Lower leg skin (tissue), 4 donors: ENCODE results near the gene MDM2. TPM values are rescaled to one million over a fixed set of nuclear protein-coding genes. Genes with fewer than 3 reads are reported as not detected.
"Not testable (repeated sequence)": the region's sequence is repeated elsewhere in the genome, so short reads cannot be mapped to it uniquely, and the experiment has no call there.

Experiments
- DNase-seq, 2 donors: peaks; one replicate each; pipeline ENCODE4 v3.0.0-alpha.2; 2019; ENCODE audit warnings: low spot score in 2 of 2
- H3K4me3 ChIP-seq: fragments of 200-600 bp; sonication (generic); 2 replicates; pipeline ENCODE4 v1.5.1; 2017; ENCODE audit warnings: mild to moderate bottlenecking, low read depth; ENCODE audit not compliant: poor library complexity, severe bottlenecking
- CTCF ChIP-seq, 3 donors: fragments of 450-650 bp; IDR thresholded peaks; one replicate each; pipeline ENCODE4 v1.5.1; 2016; ENCODE audit warnings: antibody characterized with exemption in 3 of 3, mild to moderate bottlenecking in 3 of 3, moderate library complexity in 2 of 3
- POLR2A ChIP-seq, 2 donors: fragments of 450-650 bp; IDR thresholded peaks; one replicate each; pipeline ENCODE4 v1.6.1; 2016 to 2017; ENCODE audit warnings: antibody characterized with exemption in 2 of 2, mild to moderate bottlenecking in 1 of 2, moderate library complexity in 1 of 2
- WGBS, 2 donors: methylation state at CpG; one replicate each; pipeline ENCODE4 v1.1.5; 2018; 5-methylcytosine and 5-hydroxymethylcytosine counted together
- intact Hi-C: fragments of 100-400 bp; cut with DNase I; formaldehyde crosslinking; loops from one replicate; pipeline ENCODE4 v1.15.0; 2023; ENCODE audit warnings: low total_unique reads
- total RNA-seq, 4 donors: library from RNA; depleted of rRNA; stranded (reverse); fragments of >200 nt; gene quantifications; one replicate each; pipeline ENCODE4 v1.1.0, GENCODE V29; 2016

The MDM2 gene
- total RNA-seq, 4 donors from 2014 or later = 50.0 to 73.4 (median 60.3) TPM

DNA sequence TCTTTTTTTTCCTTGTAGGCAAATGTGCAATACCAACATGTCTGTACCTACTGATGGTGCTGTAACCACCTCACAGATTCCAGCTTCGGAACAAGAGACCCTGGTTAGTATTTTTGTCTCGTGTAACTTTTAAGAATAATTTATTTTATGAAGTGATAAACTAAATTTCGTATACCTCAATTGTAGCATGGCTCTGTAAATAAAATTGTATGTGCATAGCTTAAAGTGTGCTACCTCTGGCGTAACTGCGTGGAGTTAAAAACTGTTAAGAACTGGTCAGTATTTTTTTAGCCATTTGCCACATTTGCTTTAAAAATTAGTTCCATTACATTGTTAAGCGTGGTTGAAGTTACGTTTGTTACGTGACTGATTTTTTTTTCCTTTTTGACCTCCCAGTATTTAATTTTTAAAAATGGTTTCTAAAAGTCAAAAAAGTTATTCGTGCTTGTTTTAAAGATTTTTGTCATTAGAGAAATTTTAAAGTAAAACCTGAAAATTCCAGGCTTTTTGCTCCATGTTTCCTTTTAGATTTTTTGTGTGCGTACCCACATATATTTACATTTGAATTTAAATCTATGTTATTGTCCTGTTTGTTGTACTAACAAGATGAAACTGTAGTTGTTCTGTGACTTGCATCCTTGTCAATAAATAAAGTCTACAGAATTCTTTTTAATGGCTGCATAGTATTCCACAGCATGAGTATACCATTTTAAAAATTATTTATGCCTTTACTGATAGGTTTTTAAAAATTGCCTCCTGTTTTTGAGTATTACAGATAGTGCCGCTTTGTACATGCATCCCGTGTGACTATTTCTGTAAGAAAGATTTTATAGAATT is 1.4 kb downstream of the MDM2 start:
- 79 to 84% methylated on average over 12 of the region's 12 CpGs for WGBS, 2 donors
- intact Hi-C loops = no loop called here
- H3K4me3 ChIP-seq = peak overlapping the region; percentile 90
- TF ChIP-seq CTCF (IDR thresholded peaks at IDR 0.05) (no peak), POLR2A (IDR thresholded peaks at IDR 0.05) (no peak)
- DNase-seq = no peak

DNA sequence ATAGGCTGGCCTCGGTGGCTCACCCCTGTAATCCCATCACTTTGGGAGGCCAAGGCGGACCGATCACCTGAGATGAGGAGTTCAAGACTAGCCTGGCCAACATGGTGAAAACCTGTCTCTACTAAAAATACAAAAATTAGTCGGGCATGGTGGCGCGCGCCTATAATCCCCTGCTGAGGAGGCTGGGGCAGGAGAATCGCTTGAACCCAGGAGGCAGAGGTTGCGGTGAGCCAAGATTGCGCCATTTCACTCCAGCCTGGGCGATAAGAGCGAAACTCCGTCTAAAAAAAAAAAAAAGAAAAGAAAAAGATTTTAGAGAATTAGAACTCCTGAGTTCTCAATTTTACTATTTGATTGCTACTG is 2.0 kb downstream of the MDM2 start:
- intact Hi-C loops, H3K4me3 ChIP-seq: not testable (repeated sequence)
- peak in 1 of 2 donors; percentile 69 for DNase-seq
- 96 to 97% methylated on average over 13 of the region's 13 CpGs for WGBS, 2 donors

DNA sequence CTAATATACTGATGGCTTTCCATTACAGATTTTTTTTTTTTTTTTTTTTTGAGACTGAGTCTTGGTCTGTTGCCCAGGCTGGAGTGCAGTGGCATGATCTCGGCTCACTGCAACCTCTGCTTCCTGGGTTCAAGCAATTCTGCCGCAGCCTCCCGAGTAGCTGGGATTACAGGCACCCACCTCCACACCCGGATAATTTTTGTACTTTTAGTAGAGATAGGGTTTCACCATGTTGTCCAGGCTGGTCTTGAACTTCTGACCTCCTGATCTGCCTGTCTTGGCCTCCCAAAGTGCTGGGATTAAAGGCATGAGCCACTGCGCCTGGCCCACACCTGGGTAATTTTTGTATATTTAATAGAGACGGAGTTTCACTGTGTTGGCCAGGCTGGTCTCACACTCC is 3.6 kb downstream of the MDM2 start:
- intact Hi-C loops, H3K4me3 ChIP-seq: not testable (repeated sequence)
- 70 to 83% methylated on average over 6 of the region's 6 CpGs for WGBS, 2 donors
- DNase-seq = peak in 1 of 2 donors; percentile 45

DNA sequence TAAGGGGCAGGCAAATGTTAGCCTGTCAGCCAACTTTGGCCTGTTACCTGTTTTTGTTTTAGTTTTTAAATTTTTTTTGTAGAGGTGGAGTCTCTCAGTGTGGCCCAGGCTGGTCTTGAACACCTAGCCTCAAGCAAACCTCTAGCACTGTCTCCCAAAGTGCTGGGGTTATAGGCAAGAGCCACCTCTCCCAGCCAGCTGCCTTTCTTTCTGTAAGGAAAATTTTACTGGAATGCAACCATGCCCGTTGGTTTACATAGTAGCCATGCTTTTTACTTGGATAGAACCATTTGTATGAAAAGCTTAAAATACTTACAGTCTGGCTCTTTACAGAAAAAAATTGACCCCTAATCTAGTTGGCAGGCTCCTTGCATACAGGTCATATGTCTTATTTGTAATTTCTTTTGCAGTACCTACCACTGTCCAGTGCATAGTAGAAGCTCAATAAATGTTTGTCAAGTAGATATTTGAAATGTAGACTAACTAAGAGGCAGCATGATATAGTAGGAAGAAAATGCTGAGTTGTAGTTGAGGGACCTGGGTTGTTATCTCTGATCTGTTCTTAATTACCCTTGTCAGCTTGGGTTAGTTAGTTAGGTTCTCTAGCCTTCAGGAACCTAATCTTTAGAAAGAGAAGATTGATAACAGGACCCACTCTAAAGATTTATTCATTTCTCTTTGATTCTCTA is 4.7 kb downstream of the MDM2 start:
- intact Hi-C loops = no loop called here
- no peak for DNase-seq
- TF ChIP-seq CTCF (IDR thresholded peaks at IDR 0.05) (no peak), POLR2A (IDR thresholded peaks at IDR 0.05) (no peak)
- 50 to 64% methylated on average over 1 of the region's 1 CpG for WGBS, 2 donors
- H3K4me3 ChIP-seq = no peak overlapping the region

DNA sequence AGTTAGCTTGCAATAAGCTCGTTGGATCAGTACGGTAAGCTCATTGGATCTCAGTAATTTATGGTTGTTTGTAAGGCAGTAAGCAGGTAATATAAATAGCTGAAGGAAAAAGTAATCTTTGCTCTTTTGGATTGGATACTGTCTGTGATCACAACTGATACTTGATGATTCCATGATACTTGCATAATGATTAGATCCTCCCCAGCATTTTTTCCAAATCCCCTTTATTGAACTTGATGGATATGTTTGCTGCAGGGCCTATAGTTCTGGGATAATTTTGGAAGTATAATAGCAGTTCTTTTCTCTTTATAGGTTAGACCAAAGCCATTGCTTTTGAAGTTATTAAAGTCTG is 5.2 kb downstream of the MDM2 start:
- 53 to 58% methylated on average over 2 of the region's 2 CpGs for WGBS, 2 donors
- no peak overlapping the region for H3K4me3 ChIP-seq
- TF ChIP-seq CTCF (IDR thresholded peaks at IDR 0.05) (no peak), POLR2A (IDR thresholded peaks at IDR 0.05) (no peak)
- intact Hi-C loops = no loop called here
- no peak for DNase-seq

GRCh38 chr12:68814490-68815231 is 6.7 kb downstream of the MDM2 start:
- TF ChIP-seq POLR2A (IDR thresholded peaks at IDR 0.05) (no peak), CTCF (IDR thresholded peaks at IDR 0.05) (no peak)
- no peak overlapping the region for H3K4me3 ChIP-seq
- intact Hi-C loops = no loop called here
- 82 to 85% methylated on average over 3 of the region's 3 CpGs for WGBS, 2 donors
- DNase-seq = no peak
